Ascending aorta (tissue), 2 donors: ENCODE results near the gene SNTB2. TPM values are rescaled to one million over a fixed set of nuclear protein-coding genes. Genes with fewer than 3 reads are reported as not detected.

Experiments used
- DNase-seq, 2 donors: peaks; one replicate each; pipeline ENCODE4 v3.0.0-alpha.2; 2019; ENCODE audit warnings: low spot score in 2 of 2
- H3K27ac ChIP-seq, 2 donors: fragments of 200-600 bp; sonication (generic); one replicate each; pipeline ENCODE4 v1.5.1; 2016 to 2017; ENCODE audit warnings: mild to moderate bottlenecking in 1 of 2
- H3K27me3 ChIP-seq: fragments of 200-600 bp; sonication (generic); one replicate; pipeline ENCODE4 v1.5.1; 2017
- H3K36me3 ChIP-seq, 2 donors: fragments of 200-600 bp; sonication (generic); one replicate each; pipeline ENCODE4 v1.5.1; 2016
- H3K4me1 ChIP-seq, 2 donors: fragments of 200-600 bp; sonication (generic); one replicate each; pipeline ENCODE4 v1.5.1; 2016 to 2017; ENCODE audit warnings: mild to moderate bottlenecking in 1 of 2
- H3K4me3 ChIP-seq, 2 donors: fragments of 200-600 bp; sonication (generic); one replicate each; pipeline ENCODE4 v1.5.1; 2016 to 2017; ENCODE audit warnings: mild to moderate bottlenecking in 1 of 2
- H3K9me3 ChIP-seq, 2 donors: fragments of 200-600 bp; sonication (generic); one replicate each; pipeline ENCODE4 v1.5.1; 2016
- intact Hi-C: fragments of 100-400 bp; cut with DNase I; formaldehyde crosslinking; loops from one replicate; pipeline ENCODE4 v1.15.1; 2023
- total RNA-seq: library from RNA; depleted of rRNA; stranded (reverse); fragments of >200 nt; gene quantifications from one replicate; pipeline ENCODE4 v1.1.0, GENCODE V29; 2016
- TF ChIP-seq, protein P1 (sequence below), 3 experiments: fragments of 200-600 bp in 2 of 3; fragments of 450-650 bp in 1 of 3; sonication (generic) in 2 of 3; IDR thresholded peaks; one replicate each; pipeline ENCODE4 v1.5.1; 2016 to 2019; ENCODE audit warnings: antibody characterized with exemption in 3 of 3, mild to moderate bottlenecking in 1 of 3, moderate library complexity in 1 of 3

SNTB2 gene
- total RNA-seq, 1 donor from 2014 or later: 19.7 TPM

DNA sequence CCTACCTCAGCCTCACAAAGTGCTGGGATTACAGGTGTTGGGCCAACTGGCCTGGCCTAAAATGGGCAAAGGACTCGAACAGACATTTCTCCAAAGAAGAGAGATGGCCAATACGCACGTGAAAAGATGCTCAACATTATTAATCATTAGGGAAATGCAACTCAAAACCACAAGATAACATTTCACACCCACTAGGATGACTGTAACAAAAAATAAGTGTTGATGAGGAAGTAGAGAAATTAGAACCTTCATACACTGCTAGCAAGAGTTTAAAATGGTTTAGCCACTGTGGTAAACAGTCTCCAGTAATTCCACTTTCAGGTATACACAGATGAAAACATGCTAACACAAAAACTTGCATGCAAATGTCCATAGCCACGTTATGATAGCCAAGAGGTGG lies 159.0 kb downstream of the SNTB2 start:
- peaks cover 3 to 5% of the 10 kb centered on the region in 2 donors for H3K36me3 ChIP-seq

DNA sequence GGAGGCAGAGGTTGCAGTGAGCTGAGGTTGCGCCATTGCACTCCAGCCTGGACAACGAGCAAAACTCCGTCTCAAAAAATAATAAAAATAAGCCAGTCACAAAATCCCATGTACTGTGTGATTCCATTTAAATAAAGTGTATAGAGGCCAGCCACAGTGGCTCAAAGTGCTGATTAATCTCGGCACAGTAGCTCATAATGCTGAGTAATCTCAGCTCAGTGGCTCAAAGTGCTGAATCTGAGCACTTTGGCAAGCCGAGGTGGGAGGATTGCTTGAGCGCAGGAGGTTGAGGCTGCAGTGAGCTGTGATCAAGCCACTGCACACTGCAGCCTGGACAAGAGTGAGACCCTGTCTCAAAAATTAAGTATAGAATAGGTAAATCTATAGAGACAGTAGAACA lies 159.7 kb downstream of the SNTB2 start:
- Histone ChIP-seq H3K27ac (no peak overlapping the region), H3K4me3 (no peak overlapping the region), H3K4me1 (no peaks in the 10 kb centered on the region), H3K9me3 (no peaks in the 10 kb centered on the region), H3K27me3 (no peaks in the 10 kb centered on the region), H3K36me3 (peaks cover 0 to 8% of the 10 kb centered on the region in 2 donors)
- intact Hi-C loops: no loop called here
- TF ChIP-seq, protein P1, sequence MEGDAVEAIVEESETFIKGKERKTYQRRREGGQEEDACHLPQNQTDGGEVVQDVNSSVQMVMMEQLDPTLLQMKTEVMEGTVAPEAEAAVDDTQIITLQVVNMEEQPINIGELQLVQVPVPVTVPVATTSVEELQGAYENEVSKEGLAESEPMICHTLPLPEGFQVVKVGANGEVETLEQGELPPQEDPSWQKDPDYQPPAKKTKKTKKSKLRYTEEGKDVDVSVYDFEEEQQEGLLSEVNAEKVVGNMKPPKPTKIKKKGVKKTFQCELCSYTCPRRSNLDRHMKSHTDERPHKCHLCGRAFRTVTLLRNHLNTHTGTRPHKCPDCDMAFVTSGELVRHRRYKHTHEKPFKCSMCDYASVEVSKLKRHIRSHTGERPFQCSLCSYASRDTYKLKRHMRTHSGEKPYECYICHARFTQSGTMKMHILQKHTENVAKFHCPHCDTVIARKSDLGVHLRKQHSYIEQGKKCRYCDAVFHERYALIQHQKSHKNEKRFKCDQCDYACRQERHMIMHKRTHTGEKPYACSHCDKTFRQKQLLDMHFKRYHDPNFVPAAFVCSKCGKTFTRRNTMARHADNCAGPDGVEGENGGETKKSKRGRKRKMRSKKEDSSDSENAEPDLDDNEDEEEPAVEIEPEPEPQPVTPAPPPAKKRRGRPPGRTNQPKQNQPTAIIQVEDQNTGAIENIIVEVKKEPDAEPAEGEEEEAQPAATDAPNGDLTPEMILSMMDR (IDR thresholded peaks at IDR 0.05): no peak
- DNase-seq: no peak

More for the DNA sequence above, 159.0 kb downstream of the SNTB2 start:
- no peaks in the 10 kb centered on the region for H3K9me3 ChIP-seq
- no peak overlapping the region for H3K27ac ChIP-seq
- TF ChIP-seq, protein P1 (IDR thresholded peaks at IDR 0.05): no peak
- intact Hi-C loops: no loop called here
- H3K4me3 ChIP-seq: no peak overlapping the region
- H3K4me1 ChIP-seq: peaks cover 0 to under 1% of the 10 kb centered on the region in 2 donors
- no peak for DNase-seq
- H3K27me3 ChIP-seq: no peaks in the 10 kb centered on the region

GRCh38 chr16:69348222-69348621 lies 161.3 kb downstream of the SNTB2 start:
- Histone ChIP-seq H3K27ac (no peak overlapping the region), H3K4me1 (no peaks in the 10 kb centered on the region), H3K9me3 (no peaks in the 10 kb centered on the region), H3K27me3 (no peaks in the 10 kb centered on the region), H3K36me3 (peaks cover 0 to 15% of the 10 kb centered on the region in 2 donors), H3K4me3 (no peak overlapping the region)
- TF ChIP-seq, protein P1 (IDR thresholded peaks at IDR 0.05): no peak
- intact Hi-C loops: no loop called here
- DNase-seq: no peak

DNA sequence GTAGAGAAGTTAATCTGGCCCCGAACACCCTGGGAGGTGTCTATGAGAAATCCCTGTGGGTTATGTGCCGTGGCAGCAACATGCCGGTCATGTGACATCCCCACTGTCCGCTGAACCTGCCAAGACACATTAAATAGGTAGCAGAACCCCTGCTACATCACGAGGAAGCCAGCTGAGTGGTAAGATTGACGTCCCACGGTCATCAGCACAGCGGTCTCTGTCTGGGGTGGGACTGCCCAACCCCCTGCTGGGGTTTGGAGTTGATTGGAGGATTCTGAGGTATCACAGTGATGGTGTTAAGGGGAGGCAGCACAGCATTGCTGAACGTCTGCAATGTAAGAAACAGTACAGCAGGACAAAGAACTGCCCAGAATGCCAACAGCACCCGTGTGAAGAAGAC lies 162.6 kb downstream of the SNTB2 start:
- TF ChIP-seq, protein P1 (IDR thresholded peaks at IDR 0.05): no peak
- intact Hi-C loops: no loop called here
- no peak overlapping the region for H3K4me3 ChIP-seq
- H3K9me3 ChIP-seq: no peaks in the 10 kb centered on the region
- no peak overlapping the region for H3K27ac ChIP-seq
- no peak for DNase-seq
- peaks cover 0 to 18% of the 10 kb centered on the region in 2 donors for H3K36me3 ChIP-seq
- H3K4me1 ChIP-seq: no peaks in the 10 kb centered on the region
- no peaks in the 10 kb centered on the region for H3K27me3 ChIP-seq

GRCh38 chr16:69350536-69351133 lies 163.7 kb downstream of the SNTB2 start:
- Histone ChIP-seq H3K36me3 (peaks cover 2 to 27% of the 10 kb centered on the region in 2 donors), H3K27me3 (no peaks in the 10 kb centered on the region), H3K4me1 (no peaks in the 10 kb centered on the region), H3K4me3 (no peak overlapping the region), H3K27ac (no peak overlapping the region), H3K9me3 (no peaks in the 10 kb centered on the region)
- intact Hi-C loops: no loop called here
- TF ChIP-seq, protein P1 (IDR thresholded peaks at IDR 0.05): no peak
- peak in 1 of 2 donors; percentile 44 for DNase-seq
